Measurements from ENCODE around the gene CARTPT.

DNA sequence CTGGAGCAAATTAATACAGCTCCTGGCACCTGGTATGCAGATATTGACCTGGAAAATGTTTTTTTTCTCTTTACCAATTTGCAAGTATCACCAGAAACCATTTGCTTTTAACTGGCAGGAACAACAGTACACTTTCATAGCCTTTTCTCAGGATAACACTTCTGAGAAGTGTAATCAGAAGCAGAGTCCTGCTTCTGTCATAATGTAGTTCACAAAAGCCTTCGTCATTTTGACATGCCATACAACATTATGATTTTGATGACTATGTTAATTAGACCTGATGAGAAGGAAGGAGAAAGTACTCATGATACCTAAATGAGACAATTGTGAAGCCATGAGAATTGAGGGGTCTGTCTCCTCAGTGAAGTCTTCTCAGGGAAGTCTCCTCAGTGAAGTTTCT lies 41.1 kb upstream of the CARTPT start:
- TF ChIP-seq, protein P1, sequence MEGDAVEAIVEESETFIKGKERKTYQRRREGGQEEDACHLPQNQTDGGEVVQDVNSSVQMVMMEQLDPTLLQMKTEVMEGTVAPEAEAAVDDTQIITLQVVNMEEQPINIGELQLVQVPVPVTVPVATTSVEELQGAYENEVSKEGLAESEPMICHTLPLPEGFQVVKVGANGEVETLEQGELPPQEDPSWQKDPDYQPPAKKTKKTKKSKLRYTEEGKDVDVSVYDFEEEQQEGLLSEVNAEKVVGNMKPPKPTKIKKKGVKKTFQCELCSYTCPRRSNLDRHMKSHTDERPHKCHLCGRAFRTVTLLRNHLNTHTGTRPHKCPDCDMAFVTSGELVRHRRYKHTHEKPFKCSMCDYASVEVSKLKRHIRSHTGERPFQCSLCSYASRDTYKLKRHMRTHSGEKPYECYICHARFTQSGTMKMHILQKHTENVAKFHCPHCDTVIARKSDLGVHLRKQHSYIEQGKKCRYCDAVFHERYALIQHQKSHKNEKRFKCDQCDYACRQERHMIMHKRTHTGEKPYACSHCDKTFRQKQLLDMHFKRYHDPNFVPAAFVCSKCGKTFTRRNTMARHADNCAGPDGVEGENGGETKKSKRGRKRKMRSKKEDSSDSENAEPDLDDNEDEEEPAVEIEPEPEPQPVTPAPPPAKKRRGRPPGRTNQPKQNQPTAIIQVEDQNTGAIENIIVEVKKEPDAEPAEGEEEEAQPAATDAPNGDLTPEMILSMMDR (IDR thresholded peaks at IDR 0.05; ENCODE audit: low read depth, low read length), result no peak
- TF ChIP-seq POLR2A (IDR thresholded peaks at IDR 0.05; ENCODE audit: extremely low read depth, insufficient read length) (no peak), MYC (IDR thresholded peaks at IDR 0.05; ENCODE audit: low read depth, low read length) (no peak)
- TF ChIP-seq, protein P2, sequence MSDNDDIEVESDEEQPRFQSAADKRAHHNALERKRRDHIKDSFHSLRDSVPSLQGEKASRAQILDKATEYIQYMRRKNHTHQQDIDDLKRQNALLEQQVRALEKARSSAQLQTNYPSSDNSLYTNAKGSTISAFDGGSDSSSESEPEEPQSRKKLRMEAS (IDR thresholded peaks at IDR 0.05; ENCODE audit: low read depth, low read length), result no peak
